HEK293 (cell line): ENCODE measurements around the gene RSBN1L.

Source experiments
- CTCF ChIA-PET: fragments of 350-600 bp; formaldehyde crosslinking; extraction: SDS; loops from one replicate; lab custom pipeline; 2021; ENCODE audit warnings: antibody characterized with exemption; lab: Yijun Ruan, JAX
- POLR2A ChIA-PET: fragments of 300-600 bp; formaldehyde crosslinking; extraction: SDS; loops from one replicate; lab custom pipeline; 2020; ENCODE audit warnings: antibody characterized with exemption, inconsistent platforms; lab: Yijun Ruan, JAX
- H3K27ac ChIP-seq: fragments of 200-500 bp; sonication (Bioruptor generic); 2 replicates; pipeline ENCODE4 v1.5.1; 2014; ENCODE audit warnings: low read depth, low read length, control low read depth, inconsistent platforms; ENCODE audit errors: extremely low read depth
- H3K36me3 ChIP-seq, 2 experiments: fragments of 200-500 bp in 1 of 2; sonication (Bioruptor generic) in 1 of 2; 1 replicate in 1 of 2; 2 replicates in 1 of 2; pipeline ENCODE4 v1.5.1; 2014 to 2017; ENCODE audit warnings: inconsistent platforms in 2 of 2, low read length in 2 of 2; ENCODE audit not compliant: control insufficient read depth in 2 of 2, insufficient read depth in 1 of 2
- H3K4me1 ChIP-seq: fragments of 200-500 bp; sonication (Bioruptor generic); 2 replicates; pipeline ENCODE4 v1.5.1; 2014; ENCODE audit warnings: mild to moderate bottlenecking, low read length, inconsistent platforms; ENCODE audit not compliant: control insufficient read depth, insufficient read depth
- H3K4me3 ChIP-seq: 2 replicates; pipeline ENCODE4 v1.5.1; 2011; ENCODE audit warnings: low read depth, mild to moderate bottlenecking, control low read depth, low read length, moderate library complexity
- H3K9me3 ChIP-seq: fragments of 200-500 bp; sonication (Bioruptor generic); 2 replicates; pipeline ENCODE4 v1.5.1; 2014; ENCODE audit warnings: low read depth, low read length, inconsistent platforms; ENCODE audit not compliant: control insufficient read depth, insufficient read depth
- KLF10 ChIP-seq: fragments of 450-650 bp; IDR thresholded peaks from 2 replicates; pipeline ENCODE4 v1.5.1; 2018; ENCODE audit warnings: missing biosample characterization, mild to moderate bottlenecking, missing genetic modification characterization
- KLF16 ChIP-seq: fragments of 450-650 bp; formaldehyde crosslinking; IDR thresholded peaks from 2 replicates; pipeline ENCODE4 v1.5.1; 2017; ENCODE audit warnings: missing biosample characterization, missing genetic modification characterization
- ZBTB7A ChIP-seq: fragments of 450-650 bp; formaldehyde crosslinking; IDR thresholded peaks from 2 replicates; pipeline ENCODE4 v1.5.1; 2016; ENCODE audit warnings: low read depth, missing biosample characterization, missing genetic modification characterization
- ZNF138 ChIP-seq: fragments of 450-650 bp; formaldehyde crosslinking; IDR thresholded peaks from 2 replicates; pipeline ENCODE4 v1.5.1; 2016; ENCODE audit warnings: missing biosample characterization, missing genetic modification characterization, borderline replicate concordance
- ZNF19 ChIP-seq: fragments of 450-650 bp; formaldehyde crosslinking; IDR thresholded peaks from 2 replicates; pipeline ENCODE4; 2016; ENCODE audit warnings: missing biosample characterization, missing genetic modification characterization, low read depth
- ZNF501 ChIP-seq: fragments of 450-650 bp; formaldehyde crosslinking; IDR thresholded peaks from 2 replicates; pipeline ENCODE4 v1.5.1; 2016; ENCODE audit warnings: missing biosample characterization, missing genetic modification characterization
- ZNF521 ChIP-seq: fragments of 450-650 bp; formaldehyde crosslinking; IDR thresholded peaks from 2 replicates; pipeline ENCODE4 v1.5.1; 2017; ENCODE audit warnings: missing biosample characterization, mild to moderate bottlenecking, missing genetic modification characterization
- ZNF544 ChIP-seq: fragments of 450-650 bp; formaldehyde crosslinking; IDR thresholded peaks from 2 replicates; pipeline ENCODE4 v1.5.0; 2017; ENCODE audit warnings: missing biosample characterization, missing genetic modification characterization
- ZNF830 ChIP-seq: fragments of 450-650 bp; IDR thresholded peaks from 2 replicates; pipeline ENCODE4 v1.5.0; 2018; ENCODE audit warnings: missing biosample characterization, missing genetic modification characterization, low read depth, mild to moderate bottlenecking, moderate library complexity
- ZNF837 ChIP-seq: fragments of 450-650 bp; formaldehyde crosslinking; IDR thresholded peaks from 2 replicates; pipeline ENCODE4 v1.5.1; 2016; ENCODE audit warnings: missing biosample characterization, missing genetic modification characterization
- ZNF843 ChIP-seq: fragments of 450-650 bp; formaldehyde crosslinking; IDR thresholded peaks from 2 replicates; pipeline ENCODE4 v1.5.1; 2016; ENCODE audit warnings: missing biosample characterization, missing genetic modification characterization
- TF ChIP-seq, protein P1 (sequence below): fragments of 450-650 bp; formaldehyde crosslinking; IDR thresholded peaks from 2 replicates; pipeline ENCODE4 v1.5.1; 2016; ENCODE audit warnings: missing biosample characterization, missing genetic modification characterization
- TF ChIP-seq, protein P2 (sequence below): fragments of 450-650 bp; formaldehyde crosslinking; conservative IDR thresholded peaks from 2 replicates; pipeline ENCODE4 v1.5.1; 2016; ENCODE audit warnings: low read depth, missing biosample characterization, missing genetic modification characterization
- TF ChIP-seq, protein P3 (sequence below): fragments of 450-650 bp; formaldehyde crosslinking; IDR thresholded peaks from 2 replicates; pipeline ENCODE4 v1.5.1; 2016; ENCODE audit warnings: missing biosample characterization, missing genetic modification characterization
- TF ChIP-seq, protein P4 (sequence below): fragments of 450-650 bp; formaldehyde crosslinking; IDR thresholded peaks from 2 replicates; pipeline ENCODE4 v1.5.1; 2016; ENCODE audit warnings: missing biosample characterization, missing genetic modification characterization
- TF ChIP-seq, protein P5 (sequence below): fragments of 450-650 bp; formaldehyde crosslinking; IDR thresholded peaks from 2 replicates; pipeline ENCODE4 v1.5.1; 2016; ENCODE audit warnings: missing biosample characterization, missing genetic modification characterization
- TF ChIP-seq, protein P6 (sequence below): fragments of 450-650 bp; formaldehyde crosslinking; IDR thresholded peaks from 2 replicates; pipeline ENCODE4 v1.5.1; 2016; ENCODE audit warnings: missing biosample characterization, missing genetic modification characterization, borderline replicate concordance

Gene RSBN1L

DNA sequence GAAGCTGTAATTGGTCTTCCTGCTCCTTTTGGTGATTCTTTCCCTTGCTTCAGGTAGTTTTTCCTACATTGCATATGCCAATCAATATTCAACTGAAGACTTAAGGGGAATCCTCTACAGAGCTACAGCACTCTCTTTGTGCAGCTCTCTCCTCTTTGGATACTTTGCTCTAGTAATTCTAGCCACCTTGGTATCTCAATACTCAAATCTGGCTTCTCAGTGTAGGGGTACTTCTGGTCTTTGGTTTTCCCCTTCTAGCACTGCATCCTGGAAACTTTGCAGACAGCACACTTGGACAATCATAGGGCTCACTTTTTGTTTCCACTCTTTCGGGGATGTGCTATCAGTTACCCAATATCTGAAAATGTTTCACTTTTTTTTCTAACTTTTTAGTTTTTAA lies 112.3 kb downstream of the RSBN1L start:
- Histone ChIP-seq H3K4me1 (no peaks in the 10 kb centered on the region), H3K36me3 (no peaks in the 10 kb centered on the region; a peak in 1 of 3 replicates), H3K27ac (no peak overlapping the region), H3K9me3 (no peaks in the 10 kb centered on the region), H3K4me3 (no peak overlapping the region)
- ChIA-PET CTCF (no interaction called here), POLR2A (no interaction called here)
- TF ChIP-seq, protein P1, sequence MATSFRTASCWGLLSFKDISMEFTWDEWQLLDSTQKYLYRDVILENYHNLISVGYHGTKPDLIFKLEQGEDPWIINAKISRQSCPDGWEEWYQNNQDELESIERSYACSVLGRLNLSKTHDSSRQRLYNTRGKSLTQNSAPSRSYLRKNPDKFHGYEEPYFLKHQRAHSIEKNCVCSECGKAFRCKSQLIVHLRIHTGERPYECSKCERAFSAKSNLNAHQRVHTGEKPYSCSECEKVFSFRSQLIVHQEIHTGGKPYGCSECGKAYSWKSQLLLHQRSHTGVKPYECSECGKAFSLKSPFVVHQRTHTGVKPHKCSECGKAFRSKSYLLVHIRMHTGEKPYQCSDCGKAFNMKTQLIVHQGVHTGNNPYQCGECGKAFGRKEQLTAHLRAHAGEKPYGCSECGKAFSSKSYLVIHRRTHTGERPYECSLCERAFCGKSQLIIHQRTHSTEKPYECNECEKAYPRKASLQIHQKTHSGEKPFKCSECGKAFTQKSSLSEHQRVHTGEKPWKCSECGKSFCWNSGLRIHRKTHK (tag by site-specific recombination) = peak; percentile 81; the same call in 1 of the 2 replicates
- TF ChIP-seq KLF10 = no peak

DNA sequence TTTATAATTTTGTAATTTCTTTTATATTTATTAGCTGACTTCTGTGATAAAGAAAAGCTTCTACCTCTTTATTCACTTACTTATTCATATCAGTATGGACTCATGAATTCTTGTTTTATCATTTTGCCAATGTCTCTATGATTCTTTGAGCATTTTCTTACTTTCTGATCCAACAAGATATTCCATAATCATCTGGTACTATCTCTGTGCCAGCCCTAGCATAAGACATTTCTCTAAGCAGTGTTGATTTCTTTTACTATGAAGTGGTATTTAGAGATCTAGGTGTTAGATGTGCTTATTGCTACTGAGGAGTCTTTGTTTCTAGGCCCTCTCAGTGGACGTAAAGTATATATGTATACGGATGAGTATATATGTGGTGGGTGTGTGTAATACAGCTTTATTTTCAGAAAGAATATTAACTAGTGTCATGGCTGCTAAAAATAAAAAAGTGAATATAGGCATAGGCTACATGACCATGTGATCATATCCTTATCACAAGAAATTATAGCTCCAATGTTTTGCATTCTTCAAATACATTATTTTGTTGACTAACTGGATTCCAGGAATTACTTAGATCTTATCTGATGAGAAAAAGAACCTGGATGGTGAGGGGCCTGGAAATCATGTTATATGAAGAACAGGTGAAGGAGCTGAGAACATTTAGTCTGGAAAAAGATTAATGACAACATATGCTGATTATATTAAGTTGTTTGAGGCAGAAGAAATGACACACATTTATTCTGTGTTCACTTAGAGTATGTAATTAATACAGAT lies 115.4 kb downstream of the RSBN1L start:
- Histone ChIP-seq H3K4me1 (no peaks in the 10 kb centered on the region), H3K36me3 (no peaks in the 10 kb centered on the region; a peak in 1 of 3 replicates), H3K4me3 (no peak overlapping the region), H3K9me3 (no peaks in the 10 kb centered on the region), H3K27ac (no peak overlapping the region)
- CTCF ChIA-PET = interaction anchor here (0.8 to 1.0 kb wide), 2 partner anchors 13 to 23 kb away, joined by 3 to 4 read pairs; partner anchors contain the start of gene PHTF2
- POLR2A ChIA-PET = interaction anchor here (0.7 to 1.5 kb wide), 2 partner anchors 11 to 12 kb away, joined by 4 to 5 read pairs; no protein-coding TSS in a partner anchor
- TF ChIP-seq ZBTB7A (tag by site-specific recombination) = no peak
- TF ChIP-seq ZNF837 (tag by site-specific recombination) = no peak
- TF ChIP-seq, protein P2, sequence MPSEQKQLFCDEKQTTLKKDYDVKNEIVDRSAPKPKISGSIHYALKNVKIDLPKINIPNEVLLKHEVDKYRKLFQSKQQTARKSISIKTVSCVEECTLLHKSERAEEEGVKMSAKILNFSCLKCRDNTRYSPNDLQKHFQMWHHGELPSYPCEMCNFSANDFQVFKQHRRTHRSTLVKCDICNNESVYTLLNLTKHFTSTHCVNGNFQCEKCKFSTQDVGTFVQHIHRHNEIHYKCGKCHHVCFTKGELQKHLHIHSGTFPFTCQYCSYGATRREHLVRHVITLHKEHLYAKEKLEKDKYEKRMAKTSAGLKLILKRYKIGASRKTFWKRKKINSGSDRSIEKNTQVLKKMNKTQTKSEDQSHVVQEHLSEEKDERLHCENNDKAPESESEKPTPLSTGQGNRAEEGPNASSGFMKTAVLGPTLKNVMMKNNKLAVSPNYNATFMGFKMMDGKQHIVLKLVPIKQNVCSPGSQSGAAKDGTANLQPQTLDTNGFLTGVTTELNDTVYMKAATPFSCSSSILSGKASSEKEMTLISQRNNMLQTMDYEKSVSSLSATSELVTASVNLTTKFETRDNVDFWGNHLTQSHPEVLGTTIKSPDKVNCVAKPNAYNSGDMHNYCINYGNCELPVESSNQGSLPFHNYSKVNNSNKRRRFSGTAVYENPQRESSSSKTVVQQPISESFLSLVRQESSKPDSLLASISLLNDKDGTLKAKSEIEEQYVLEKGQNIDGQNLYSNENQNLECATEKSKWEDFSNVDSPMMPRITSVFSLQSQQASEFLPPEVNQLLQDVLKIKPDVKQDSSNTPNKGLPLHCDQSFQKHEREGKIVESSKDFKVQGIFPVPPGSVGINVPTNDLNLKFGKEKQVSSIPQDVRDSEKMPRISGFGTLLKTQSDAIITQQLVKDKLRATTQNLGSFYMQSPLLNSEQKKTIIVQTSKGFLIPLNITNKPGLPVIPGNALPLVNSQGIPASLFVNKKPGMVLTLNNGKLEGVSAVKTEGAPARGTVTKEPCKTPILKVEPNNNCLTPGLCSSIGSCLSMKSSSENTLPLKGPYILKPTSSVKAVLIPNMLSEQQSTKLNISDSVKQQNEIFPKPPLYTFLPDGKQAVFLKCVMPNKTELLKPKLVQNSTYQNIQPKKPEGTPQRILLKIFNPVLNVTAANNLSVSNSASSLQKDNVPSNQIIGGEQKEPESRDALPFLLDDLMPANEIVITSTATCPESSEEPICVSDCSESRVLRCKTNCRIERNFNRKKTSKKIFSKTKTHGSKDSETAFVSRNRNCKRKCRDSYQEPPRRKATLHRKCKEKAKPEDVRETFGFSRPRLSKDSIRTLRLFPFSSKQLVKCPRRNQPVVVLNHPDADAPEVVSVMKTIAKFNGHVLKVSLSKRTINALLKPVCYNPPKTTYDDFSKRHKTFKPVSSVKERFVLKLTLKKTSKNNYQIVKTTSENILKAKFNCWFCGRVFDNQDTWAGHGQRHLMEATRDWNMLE (tag by site-specific recombination) = no peak
- TF ChIP-seq ZNF521 (tag by site-specific recombination) = no peak
- no peak for TF ChIP-seq ZNF544 (tag by site-specific recombination)
- no peak for TF ChIP-seq ZNF843 (tag by site-specific recombination)
- TF ChIP-seq ZNF19 (tag by site-specific recombination) = no peak
- TF ChIP-seq ZNF501 (tag by site-specific recombination) = no peak
- TF ChIP-seq KLF16 (tag by site-specific recombination) = no peak
- TF ChIP-seq ZNF138 (tag by site-specific recombination) = no peak
- TF ChIP-seq, protein P3, sequence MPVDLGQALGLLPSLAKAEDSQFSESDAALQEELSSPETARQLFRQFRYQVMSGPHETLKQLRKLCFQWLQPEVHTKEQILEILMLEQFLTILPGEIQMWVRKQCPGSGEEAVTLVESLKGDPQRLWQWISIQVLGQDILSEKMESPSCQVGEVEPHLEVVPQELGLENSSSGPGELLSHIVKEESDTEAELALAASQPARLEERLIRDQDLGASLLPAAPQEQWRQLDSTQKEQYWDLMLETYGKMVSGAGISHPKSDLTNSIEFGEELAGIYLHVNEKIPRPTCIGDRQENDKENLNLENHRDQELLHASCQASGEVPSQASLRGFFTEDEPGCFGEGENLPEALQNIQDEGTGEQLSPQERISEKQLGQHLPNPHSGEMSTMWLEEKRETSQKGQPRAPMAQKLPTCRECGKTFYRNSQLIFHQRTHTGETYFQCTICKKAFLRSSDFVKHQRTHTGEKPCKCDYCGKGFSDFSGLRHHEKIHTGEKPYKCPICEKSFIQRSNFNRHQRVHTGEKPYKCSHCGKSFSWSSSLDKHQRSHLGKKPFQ (tag by site-specific recombination) = no peak
- TF ChIP-seq, protein P4, sequence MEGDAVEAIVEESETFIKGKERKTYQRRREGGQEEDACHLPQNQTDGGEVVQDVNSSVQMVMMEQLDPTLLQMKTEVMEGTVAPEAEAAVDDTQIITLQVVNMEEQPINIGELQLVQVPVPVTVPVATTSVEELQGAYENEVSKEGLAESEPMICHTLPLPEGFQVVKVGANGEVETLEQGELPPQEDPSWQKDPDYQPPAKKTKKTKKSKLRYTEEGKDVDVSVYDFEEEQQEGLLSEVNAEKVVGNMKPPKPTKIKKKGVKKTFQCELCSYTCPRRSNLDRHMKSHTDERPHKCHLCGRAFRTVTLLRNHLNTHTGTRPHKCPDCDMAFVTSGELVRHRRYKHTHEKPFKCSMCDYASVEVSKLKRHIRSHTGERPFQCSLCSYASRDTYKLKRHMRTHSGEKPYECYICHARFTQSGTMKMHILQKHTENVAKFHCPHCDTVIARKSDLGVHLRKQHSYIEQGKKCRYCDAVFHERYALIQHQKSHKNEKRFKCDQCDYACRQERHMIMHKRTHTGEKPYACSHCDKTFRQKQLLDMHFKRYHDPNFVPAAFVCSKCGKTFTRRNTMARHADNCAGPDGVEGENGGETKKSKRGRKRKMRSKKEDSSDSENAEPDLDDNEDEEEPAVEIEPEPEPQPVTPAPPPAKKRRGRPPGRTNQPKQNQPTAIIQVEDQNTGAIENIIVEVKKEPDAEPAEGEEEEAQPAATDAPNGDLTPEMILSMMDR (tag by site-specific recombination) = no peak
- TF ChIP-seq, protein P5, sequence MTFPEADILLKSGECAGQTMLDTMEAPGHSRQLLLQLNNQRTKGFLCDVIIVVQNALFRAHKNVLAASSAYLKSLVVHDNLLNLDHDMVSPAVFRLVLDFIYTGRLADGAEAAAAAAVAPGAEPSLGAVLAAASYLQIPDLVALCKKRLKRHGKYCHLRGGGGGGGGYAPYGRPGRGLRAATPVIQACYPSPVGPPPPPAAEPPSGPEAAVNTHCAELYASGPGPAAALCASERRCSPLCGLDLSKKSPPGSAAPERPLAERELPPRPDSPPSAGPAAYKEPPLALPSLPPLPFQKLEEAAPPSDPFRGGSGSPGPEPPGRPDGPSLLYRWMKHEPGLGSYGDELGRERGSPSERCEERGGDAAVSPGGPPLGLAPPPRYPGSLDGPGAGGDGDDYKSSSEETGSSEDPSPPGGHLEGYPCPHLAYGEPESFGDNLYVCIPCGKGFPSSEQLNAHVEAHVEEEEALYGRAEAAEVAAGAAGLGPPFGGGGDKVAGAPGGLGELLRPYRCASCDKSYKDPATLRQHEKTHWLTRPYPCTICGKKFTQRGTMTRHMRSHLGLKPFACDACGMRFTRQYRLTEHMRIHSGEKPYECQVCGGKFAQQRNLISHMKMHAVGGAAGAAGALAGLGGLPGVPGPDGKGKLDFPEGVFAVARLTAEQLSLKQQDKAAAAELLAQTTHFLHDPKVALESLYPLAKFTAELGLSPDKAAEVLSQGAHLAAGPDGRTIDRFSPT (tag by site-specific recombination) = no peak
- TF ChIP-seq, protein P6, sequence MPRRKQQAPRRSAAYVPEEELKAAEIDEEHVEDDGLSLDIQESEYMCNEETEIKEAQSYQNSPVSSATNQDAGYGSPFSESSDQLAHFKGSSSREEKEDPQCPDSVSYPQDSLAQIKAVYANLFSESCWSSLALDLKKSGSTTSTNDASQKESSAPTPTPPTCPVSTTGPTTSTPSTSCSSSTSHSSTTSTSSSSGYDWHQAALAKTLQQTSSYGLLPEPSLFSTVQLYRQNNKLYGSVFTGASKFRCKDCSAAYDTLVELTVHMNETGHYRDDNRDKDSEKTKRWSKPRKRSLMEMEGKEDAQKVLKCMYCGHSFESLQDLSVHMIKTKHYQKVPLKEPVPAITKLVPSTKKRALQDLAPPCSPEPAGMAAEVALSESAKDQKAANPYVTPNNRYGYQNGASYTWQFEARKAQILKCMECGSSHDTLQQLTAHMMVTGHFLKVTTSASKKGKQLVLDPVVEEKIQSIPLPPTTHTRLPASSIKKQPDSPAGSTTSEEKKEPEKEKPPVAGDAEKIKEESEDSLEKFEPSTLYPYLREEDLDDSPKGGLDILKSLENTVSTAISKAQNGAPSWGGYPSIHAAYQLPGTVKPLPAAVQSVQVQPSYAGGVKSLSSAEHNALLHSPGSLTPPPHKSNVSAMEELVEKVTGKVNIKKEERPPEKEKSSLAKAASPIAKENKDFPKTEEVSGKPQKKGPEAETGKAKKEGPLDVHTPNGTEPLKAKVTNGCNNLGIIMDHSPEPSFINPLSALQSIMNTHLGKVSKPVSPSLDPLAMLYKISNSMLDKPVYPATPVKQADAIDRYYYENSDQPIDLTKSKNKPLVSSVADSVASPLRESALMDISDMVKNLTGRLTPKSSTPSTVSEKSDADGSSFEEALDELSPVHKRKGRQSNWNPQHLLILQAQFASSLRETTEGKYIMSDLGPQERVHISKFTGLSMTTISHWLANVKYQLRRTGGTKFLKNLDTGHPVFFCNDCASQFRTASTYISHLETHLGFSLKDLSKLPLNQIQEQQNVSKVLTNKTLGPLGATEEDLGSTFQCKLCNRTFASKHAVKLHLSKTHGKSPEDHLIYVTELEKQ (tag by site-specific recombination) = no peak
- TF ChIP-seq ZNF830 (tag by site-specific recombination) = no peak
